CD4-positive, alpha-beta T cell treated with Interleukin-2 at 100 ng/mL for 4 hours (primary cell): ENCODE data around the gene RPS6KA2.

Experiments used
- DNase-seq: peaks from one replicate; pipeline ENCODE4 v3.0.0-alpha.2; 2020; ENCODE audit warnings: low spot score

Gene RPS6KA2

DNA sequence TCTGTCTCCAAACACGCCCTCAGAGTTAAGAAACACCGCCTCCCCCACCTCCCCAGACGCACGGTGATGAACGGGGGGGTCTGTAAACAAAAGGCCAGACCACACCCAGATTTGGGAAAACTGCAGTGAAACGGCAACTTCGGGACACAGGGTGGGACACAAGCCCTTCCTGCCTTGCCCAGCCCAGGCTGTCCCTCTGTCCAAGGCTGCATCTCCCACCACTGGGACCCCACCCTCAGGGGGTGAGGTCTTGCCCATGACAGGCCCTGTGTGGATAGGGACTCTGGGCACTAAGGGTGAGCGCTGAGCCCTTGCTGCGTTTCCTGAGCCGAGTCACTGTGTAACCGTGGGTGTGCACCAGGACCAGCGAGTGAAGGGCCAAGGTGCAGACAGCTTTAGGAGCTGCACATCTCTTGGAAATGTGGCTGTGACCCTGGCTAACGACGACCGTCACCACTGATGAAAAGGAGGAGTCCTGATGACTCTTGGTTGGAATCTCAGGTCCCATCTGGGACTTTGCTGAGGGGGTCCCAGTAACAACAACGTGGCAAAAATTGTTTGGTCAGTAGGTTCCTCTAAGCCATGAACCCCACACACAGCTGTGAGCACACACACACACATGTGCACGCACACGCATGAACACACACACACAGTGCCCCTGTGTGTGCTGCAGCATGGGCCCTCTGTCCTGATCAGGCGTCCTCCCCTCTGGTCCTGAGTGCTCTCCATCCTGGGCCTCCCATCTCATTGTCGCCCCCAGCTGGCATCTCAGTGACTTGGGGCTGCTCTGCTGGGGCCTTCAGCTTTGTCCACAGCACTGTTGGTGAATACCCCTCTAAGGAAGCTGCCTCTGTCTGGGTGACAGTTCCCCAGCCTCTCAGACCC is 141.2 kb downstream of the RPS6KA2 start:
- DNase-seq = no peak

DNA sequence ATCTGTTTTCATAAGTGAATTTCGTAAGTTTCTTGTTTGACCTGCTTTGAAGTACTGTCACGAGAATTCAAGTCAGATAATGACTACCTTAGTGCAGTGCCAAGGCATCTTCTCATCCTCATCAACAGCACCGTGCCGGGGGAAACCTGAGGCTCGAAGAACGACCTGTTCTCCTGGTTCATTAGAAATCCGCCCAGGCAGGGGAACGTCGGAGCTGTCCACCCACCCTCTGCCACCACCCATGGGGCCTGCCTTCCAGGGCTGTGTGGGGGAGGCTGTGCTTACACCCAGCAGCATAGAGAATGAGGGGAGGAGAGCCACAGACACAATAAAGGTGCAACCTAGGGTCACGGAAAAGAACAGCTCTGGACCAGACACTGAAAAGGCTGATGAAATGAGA is 142.2 kb downstream of the RPS6KA2 start:
- no peak for DNase-seq

DNA sequence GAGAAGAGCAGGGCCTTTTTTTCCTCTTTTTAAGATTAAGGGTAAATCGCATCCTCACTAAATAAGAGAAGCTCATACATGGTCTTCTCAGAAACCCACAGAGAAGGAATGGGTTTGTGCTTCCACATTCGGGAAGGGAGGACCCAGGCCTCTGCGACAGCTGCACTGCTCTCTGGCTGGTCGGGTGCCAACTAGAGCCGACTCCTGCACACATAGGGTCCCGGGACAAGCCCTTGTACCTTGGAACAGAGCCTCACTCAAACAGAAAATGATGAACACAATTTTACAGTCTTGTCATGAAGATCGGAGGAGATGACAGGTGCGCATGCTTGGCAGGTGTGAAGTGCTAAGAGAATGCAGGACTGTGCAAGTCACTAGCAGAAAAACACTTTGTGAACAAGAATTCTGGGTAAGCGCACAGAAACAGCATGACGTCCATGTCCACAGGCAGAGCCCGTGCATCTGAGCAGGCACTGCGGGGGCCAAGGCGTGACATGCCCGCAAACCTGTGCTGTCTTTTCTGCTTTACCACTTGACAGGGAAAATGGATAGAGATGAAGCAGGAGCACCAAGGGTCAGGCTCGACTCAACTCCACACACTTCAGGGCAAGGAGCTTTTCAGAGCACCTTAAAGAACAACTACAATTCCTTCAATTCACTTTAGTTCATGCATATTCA is 143.3 kb downstream of the RPS6KA2 start:
- DNase-seq = no peak

- DNase-seq = no peak
Measured at GRCh38 chr6:166483026-166483425, 144.0 kb downstream of the RPS6KA2 start.

DNA sequence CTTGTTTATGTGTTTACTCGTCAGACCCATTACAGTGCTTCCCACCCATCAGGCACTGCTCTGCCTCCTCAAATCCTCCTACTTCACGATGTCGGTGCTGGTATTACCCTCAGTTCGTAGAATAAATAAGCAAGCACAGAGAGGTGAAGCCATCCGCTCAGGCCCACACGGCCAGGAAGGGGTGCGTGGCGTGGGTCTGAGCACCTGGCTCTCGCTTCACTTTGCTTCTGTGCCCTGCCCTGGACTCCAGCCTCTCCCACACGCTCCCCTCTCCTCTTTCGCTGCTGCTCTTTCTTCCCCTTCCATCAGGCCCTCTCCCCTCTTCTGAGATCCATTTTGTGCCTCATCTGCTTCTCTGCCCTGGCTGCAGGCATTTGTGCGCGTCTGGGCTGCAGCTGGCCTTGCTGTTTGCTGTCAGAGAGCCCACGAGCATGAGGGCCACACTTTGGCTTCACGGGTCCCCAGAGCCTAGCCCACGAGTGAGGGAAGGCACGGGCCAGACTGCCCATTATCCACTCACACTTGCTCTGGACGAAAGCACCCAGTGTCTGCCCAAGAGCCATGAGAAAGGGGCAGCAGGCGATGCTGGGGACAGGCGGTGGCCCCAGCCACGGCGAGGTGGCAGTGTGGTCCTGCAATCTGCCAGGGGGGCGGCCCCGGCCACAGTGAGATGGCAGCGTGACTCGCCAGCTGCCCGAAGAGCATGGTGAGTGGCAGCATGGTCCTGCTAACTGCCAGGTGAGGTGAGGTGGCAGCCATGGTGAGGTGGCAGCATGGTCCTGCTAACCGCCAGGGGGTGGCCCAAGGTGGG is 148.1 kb downstream of the RPS6KA2 start:
- no peak for DNase-seq

DNA sequence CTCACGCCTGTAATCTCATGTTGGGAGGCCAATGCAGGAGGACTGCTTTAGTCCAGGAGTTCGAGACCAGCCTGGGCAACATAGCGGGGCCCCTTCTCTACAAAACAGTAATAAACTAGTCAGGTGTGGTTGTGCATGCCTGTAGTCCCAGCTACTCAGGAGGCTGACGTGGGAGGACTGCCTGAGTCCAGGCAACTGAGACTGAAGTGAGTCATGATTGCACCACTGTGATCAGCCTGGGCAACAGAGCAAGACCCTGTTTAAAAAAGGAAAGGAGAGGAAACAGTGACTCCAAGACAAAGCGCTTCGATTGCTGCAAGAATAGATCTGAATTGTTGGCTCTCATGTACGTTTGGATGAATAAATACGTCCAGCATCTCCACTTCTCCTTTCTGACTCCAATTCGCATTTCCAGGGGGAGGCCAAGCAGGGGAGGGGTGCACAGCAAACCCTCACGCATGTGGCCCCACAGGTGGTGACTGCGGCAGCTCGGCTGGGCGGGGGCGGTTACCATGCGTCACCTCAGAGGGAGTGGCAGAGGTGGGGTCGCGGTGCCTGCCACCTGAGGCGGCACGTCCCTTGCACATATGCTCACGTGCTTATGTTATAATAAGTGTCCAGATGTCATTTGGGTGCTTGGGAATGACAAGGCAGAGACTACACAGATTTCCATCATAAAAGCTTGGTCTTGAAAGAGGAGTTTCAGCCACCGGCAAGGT is 149.2 kb downstream of the RPS6KA2 start:
- DNase-seq = no peak

GRCh38 chr6:166476634-166477215 is 150.3 kb downstream of the RPS6KA2 start:
- no peak for DNase-seq

DNA sequence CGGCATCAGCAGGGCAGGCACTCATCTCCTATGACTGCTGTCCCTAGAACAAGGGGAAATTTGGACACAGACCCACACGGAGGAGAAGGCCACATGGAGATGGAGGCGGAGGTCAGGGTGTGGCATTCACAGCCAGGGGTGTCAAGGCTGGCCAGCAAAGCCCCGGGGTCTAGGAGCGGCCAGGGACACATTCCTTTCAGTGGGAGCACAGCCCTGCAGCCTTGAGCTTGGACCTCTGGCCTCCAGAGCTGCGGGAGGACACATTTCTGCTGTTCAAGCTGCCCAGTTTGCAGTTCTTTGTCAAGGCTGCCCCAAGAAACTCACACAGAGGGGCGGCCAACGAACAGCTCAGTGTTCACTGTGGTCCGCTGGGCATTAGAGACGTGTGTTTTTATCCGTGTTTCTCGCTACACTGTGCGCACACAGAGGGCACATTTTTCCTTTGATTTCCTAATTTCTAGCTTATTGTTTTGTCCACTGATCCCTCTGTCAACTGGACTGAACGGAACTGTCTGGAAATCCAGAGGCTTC is 150.9 kb downstream of the RPS6KA2 start:
- no peak for DNase-seq

DNA sequence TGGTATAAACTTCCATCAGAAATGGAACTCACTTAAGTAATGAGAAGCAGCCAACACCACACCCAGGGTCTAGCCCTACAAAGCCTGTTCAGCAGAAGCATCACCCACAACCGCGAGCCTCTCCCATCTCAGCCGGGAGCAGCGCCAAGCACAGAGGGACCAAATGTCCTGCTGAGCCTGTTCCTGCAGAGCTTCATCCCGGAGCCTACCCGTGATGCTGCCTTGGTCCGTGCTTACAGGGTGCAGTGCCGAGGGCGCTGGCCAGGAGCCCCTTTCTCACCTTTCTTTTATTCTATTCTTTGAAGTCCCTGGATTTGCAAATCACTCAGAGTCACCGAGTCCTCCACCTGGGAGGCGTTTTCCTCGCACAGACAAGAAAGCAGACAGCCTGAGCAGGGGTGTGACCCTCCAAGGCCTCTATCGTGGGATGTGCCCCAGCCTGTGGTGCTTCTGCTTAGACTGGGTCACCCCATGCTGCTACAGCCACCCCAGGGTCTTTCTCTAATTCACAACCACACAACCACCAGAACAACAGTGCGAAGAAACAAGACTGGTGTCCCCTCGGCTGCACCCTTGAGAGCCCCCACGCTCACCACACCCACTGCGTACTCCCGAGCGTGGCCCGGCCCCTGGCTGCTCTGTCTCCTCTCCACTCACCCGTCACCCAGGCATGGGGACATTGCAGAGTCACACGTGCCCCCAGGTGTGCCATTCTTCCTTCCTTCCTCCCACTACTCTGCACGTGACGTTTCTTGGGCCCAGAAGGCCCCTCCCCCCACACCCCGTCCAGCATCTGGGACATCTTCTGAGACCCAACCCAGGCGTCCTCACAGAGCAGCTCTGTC is 152.1 kb downstream of the RPS6KA2 start:
- DNase-seq = no peak

DNA sequence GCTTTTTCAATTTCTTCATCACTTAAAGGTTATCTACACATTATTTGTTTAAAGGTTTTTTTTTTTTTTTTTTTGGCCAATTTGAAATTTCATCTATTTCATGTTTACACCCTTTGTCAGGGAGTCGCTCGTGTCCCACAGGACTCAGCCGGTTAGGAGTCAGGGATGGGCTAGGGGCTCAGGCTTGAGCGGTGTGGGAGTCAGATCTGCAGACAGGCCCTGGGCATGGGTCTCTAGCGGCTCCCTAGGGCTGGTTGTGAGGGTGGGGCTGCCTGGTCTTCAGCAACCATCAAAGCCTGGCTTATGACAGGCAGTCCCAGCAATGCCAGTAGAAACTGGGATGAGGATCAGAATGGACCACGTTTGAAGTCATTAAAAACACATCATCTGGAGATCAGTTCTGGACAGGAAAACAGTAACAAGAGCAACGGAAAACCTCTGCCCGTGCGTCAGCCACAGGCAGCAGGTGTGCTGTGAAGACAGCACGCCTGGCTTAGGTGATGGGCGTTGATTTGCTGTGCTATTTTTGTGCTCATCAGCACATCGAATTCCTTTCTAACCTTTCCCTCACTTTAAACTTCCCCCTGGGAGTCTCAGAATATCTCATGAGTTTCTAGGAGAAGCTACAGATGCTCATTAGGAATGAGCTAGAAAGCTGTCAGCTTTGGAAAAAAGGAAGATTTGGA is 153.0 kb downstream of the RPS6KA2 start:
- no peak for DNase-seq

- DNase-seq = no peak
Measured at GRCh38 chr6:166472636-166473035, 154.4 kb downstream of the RPS6KA2 start.

DNA sequence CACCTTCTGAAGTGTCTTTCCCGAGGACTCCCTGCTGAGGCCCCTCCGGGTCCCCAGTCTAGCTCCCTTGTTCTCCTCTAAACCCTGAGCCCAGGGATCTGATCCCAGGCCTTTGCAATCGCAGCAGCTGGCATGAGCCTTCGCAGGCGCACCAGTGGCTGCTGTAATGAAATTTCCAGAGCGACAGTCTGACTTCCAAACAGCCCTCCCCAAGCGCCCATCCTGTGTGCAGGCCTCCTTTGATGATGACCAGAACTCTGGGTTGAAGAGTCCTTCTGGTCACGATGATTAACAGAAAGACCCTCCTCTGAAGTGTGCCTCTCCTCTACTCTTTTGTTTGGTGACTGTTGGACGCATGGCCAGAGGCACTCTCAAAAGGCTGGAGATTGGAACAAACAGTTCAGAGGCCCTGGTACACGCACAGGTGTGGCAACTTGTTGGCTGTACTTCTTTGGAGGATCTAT is 155.2 kb downstream of the RPS6KA2 start:
- no peak for DNase-seq

DNA sequence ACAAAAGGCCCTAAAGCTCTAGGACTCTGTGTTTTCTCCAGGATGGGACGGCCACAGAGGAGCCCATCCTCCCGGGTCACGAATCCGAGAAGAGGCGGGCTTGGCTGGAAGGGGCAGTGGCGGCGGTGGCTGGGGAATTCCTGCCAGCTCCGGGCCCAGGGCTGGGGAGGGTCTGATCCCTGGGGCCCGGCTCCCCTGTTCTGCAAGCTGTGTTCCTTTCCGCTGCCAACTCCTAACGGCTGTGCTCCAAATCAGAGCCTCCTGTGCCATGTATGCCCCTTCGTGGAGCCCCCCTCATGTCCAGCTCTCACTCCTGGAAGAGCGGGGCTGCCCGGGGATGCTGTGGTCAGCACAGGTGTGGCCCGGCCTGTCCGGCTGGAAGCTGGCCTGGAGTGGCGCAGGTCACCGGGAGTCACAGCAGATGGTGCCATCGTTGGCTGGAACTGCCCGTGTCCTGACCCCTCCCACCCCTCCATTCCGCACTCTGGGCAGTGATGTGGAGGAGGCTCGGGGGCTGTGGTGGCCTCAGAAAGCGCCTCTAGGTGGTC is 156.1 kb downstream of the RPS6KA2 start:
- DNase-seq = no peak

GRCh38 chr6:166470029-166470862 is 156.8 kb downstream of the RPS6KA2 start:
- no peak for DNase-seq

GRCh38 chr6:166469426-166469961 is 157.6 kb downstream of the RPS6KA2 start:
- no peak for DNase-seq

DNA sequence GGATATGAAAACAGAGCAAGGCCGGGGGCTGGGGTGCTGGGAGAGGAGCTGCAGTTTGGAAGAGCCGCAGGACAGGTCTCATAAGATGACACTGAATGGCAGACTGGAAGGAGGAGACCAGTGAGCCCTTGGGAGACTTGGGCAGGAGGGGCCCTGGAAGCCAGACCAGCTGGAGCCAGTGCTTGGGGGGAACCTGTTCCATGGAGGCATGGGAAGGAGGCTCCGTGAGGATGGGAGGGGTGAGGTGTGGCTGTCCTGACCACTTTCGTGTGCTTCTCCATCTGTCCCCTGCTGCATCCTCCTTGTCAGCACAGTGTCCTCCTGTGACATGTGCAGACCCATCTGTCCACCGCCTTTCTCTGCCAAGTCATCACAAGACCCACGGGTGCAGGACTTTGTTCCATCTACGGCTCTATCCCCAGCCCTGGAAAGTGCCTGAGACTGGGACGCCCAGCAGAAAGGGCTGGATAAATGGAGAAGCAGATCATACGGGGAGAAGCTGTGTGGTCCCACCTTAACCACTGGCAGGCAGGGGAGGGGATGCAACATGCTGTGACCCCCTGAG is 159.5 kb downstream of the RPS6KA2 start:
- DNase-seq = no peak

- DNase-seq = no peak
Measured at GRCh38 chr6:166466178-166467122, 160.6 kb downstream of the RPS6KA2 start.
